AG04449 (cell line): Measurements from ENCODE around the gene TMEM109.
A peak's percentile ranks its signal among the peaks of the same experiment; 100 is the strongest.

Source experiments
- CTCF ChIA-PET: fragments of 350-600 bp; formaldehyde crosslinking; extraction: SDS; loops from one replicate; lab custom pipeline; 2021; ENCODE audit warnings: antibody characterized with exemption; lab: Yijun Ruan, JAX
- POLR2A ChIA-PET: fragments of 400-600, 350-600 bp; formaldehyde crosslinking; extraction: SDS; loops from one replicate; lab custom pipeline; 2020; ENCODE audit warnings: antibody characterized with exemption, inconsistent platforms; lab: Yijun Ruan, JAX
- DNase-seq: peaks from one replicate; pipeline ENCODE4 v3.0.0-alpha.2; 2010; ENCODE audit warnings: low read depth, low spot score
- H3K4me3 ChIP-seq: 2 replicates; pipeline ENCODE4 v1.5.1; 2011; ENCODE audit warnings: low read depth, mild to moderate bottlenecking, control low read depth, low read length
- TF ChIP-seq, protein P1 (sequence below): IDR thresholded peaks from one replicate; pipeline ENCODE4 v1.5.1; 2011; ENCODE audit warnings: mild to moderate bottlenecking, moderate library complexity, low read length, control low read depth, inconsistent platforms; ENCODE audit not compliant: insufficient read depth; ENCODE audit errors: missing control alignments

Gene TMEM109

GRCh38 chr11:60964801-60965200 lies 50.8 kb downstream of the TMEM109 start:
- ChIA-PET POLR2A (no interaction called here), CTCF (no interaction called here)

GRCh38 chr11:60966890-60967289 lies 52.9 kb downstream of the TMEM109 start:
- no peak overlapping the region for H3K4me3 ChIP-seq
- POLR2A ChIA-PET: no interaction called here
- no peak for DNase-seq
- TF ChIP-seq, protein P1, sequence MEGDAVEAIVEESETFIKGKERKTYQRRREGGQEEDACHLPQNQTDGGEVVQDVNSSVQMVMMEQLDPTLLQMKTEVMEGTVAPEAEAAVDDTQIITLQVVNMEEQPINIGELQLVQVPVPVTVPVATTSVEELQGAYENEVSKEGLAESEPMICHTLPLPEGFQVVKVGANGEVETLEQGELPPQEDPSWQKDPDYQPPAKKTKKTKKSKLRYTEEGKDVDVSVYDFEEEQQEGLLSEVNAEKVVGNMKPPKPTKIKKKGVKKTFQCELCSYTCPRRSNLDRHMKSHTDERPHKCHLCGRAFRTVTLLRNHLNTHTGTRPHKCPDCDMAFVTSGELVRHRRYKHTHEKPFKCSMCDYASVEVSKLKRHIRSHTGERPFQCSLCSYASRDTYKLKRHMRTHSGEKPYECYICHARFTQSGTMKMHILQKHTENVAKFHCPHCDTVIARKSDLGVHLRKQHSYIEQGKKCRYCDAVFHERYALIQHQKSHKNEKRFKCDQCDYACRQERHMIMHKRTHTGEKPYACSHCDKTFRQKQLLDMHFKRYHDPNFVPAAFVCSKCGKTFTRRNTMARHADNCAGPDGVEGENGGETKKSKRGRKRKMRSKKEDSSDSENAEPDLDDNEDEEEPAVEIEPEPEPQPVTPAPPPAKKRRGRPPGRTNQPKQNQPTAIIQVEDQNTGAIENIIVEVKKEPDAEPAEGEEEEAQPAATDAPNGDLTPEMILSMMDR: no peak
- CTCF ChIA-PET: interaction anchor here (1.1 to 1.5 kb wide), 2 partner anchors 19 to 163 kb away, joined by 3 to 5 read pairs; no protein-coding TSS in a partner anchor

More at GRCh38 chr11:60964801-60965200, 50.8 kb downstream of the TMEM109 start:
- DNase-seq: no peak
- TF ChIP-seq, protein P1: no peak
- H3K4me3 ChIP-seq: no peak overlapping the region

- no peak for DNase-seq
- ChIA-PET POLR2A (no interaction called here), CTCF (interaction anchor here (1.0 to 3.1 kb wide), 5 partner anchors 11 to 206 kb away, joined by 3 to 16 read pairs (median 10); no protein-coding TSS in a partner anchor)
- TF ChIP-seq, protein P1: no peak
- no peak overlapping the region for H3K4me3 ChIP-seq
These were observed 54.3 kb downstream of the TMEM109 start for GRCh38 chr11:60968223-60968622.

DNA sequence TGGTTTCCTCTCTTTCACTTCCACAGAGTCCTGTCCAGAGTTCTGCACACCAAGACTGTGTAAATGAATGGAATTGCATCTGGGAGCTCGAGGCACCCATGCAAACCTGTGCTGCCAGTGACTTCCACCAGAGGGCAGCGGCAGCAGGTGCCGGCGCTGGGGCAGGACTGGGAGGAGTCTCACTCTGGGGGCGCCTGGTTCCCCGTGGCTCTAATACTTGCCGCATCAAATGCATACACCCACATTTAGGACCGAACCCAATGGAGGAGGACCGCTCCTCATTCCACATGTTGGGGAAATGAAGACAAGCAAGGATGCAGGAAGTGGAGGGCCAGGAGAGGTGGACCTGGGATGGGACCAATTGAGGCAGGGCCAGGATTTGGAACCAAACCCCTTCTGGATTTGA lies 56.4 kb downstream of the TMEM109 start:
- TF ChIP-seq, protein P1: peak; percentile 89
- DNase-seq: no peak
- H3K4me3 ChIP-seq: no peak overlapping the region
- CTCF ChIA-PET: interaction anchor here (0.8 to 3.1 kb wide), 15 partner anchors 8 to 415 kb away, joined by 3 to 16 read pairs (median 5); no protein-coding TSS in a partner anchor
- POLR2A ChIA-PET: no interaction called here

DNA sequence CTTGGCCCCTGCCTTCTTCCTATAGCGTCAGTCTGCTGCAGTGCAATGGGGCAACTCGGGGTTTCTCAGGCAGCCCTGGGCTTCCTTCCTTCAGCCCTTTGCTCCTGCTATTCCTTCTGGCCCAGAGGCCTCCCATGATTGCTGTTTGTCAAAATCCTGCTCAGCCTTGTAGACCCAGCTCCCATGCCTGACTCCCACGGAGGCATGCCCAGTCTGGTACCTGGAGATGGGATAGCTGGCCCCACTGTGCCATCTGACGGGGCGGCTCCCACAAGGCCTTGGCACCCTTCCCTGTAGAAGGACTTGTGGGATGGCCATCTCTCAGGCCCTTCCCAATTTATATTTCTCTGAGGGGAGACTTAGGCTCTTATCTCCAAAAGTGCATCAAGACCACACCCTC lies 56.9 kb downstream of the TMEM109 start:
- TF ChIP-seq, protein P1: no peak
- no peak for DNase-seq
- no peak overlapping the region for H3K4me3 ChIP-seq
- CTCF ChIA-PET: interaction anchor here (1.1 to 3.0 kb wide), 6 partner anchors 8 to 205 kb away, joined by 3 to 16 read pairs (median 6); no protein-coding TSS in a partner anchor
- POLR2A ChIA-PET: no interaction called here

DNA sequence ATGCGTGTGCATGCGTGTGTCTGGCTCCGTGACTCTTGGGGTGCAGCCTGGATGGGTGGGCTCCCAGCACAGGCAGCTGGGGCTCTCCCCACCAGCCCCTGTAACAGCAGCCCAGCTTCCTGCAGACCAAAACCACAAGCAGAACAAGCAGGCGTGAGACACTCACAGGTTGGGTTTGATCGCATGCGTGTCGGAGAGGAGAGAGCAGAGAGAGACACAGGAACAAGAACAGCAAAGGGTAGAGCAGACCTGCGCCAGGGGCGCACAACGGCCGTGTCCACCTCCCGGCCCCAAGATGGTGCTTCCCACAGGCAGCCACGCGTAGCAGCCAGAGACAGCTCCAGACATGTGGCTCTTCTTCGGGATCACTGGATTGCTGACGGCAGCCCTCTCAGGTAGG lies 57.6 kb downstream of the TMEM109 start, which contains the start of gene CD6:
CD6 (plus strand) TSS at position 161 of the 400 bp plus-strand sequence; CDS start at position 347, 186 bp downstream.
- POLR2A ChIA-PET: no interaction called here
- CTCF ChIA-PET: interaction anchor here (1.1 to 1.4 kb wide), 2 partner anchors 13 to 190 kb away, joined by 3 to 4 read pairs; partner anchors contain the start of gene VPS37C
- TF ChIP-seq, protein P1: no peak
- DNase-seq: no peak
- H3K4me3 ChIP-seq: no peak within 1 kb of the TSS
